GM21529 (cell line): ENCODE results near the gene TMEM214.
A peak's percentile ranks its signal among the peaks of the same experiment; 100 is the strongest.
"Not testable (repeated sequence)": the region's sequence is repeated elsewhere in the genome, so short reads cannot be mapped to it uniquely, and the experiment has no call there.

Experiments
- ATAC-seq: cut with Tn5 transposase; IDR thresholded peaks from one replicate; pipeline ENCODE4 v1.9.1; 2021; ENCODE audit not compliant: unreplicated experiment

TMEM214 gene

DNA sequence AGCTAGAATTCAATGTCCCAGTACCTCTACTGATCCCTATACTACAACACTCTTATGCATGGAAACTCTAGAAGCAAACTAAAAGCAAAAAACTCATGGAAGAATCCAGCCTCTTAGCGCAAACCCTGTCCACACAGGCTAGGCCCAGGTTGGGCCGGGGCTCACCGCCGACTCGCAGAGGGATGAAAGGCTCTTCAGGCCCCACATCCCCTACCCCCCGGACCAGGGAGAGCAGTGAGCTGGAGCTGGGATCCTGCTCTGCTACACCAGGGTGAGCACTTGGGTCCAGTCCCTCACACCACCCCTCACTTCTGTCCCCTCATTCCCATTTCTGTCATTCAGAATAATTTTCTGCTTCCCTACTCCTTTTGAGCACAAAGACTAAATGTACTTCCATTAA is 36.7 kb downstream of the TMEM214 start:
- no peak for ATAC-seq

GRCh38 chr2:27069961-27070618 is 37.3 kb downstream of the TMEM214 start:
- no peak for ATAC-seq

GRCh38 chr2:27070653-27071276 is 38.0 kb downstream of the TMEM214 start:
- no peak for ATAC-seq

GRCh38 chr2:27071277-27071989 is 38.7 kb downstream of the TMEM214 start, which contains the start of gene OST4:
Gene OST4 (minus strand): TSS chr2:27071654.
- ATAC-seq, result peak; percentile 79

DNA sequence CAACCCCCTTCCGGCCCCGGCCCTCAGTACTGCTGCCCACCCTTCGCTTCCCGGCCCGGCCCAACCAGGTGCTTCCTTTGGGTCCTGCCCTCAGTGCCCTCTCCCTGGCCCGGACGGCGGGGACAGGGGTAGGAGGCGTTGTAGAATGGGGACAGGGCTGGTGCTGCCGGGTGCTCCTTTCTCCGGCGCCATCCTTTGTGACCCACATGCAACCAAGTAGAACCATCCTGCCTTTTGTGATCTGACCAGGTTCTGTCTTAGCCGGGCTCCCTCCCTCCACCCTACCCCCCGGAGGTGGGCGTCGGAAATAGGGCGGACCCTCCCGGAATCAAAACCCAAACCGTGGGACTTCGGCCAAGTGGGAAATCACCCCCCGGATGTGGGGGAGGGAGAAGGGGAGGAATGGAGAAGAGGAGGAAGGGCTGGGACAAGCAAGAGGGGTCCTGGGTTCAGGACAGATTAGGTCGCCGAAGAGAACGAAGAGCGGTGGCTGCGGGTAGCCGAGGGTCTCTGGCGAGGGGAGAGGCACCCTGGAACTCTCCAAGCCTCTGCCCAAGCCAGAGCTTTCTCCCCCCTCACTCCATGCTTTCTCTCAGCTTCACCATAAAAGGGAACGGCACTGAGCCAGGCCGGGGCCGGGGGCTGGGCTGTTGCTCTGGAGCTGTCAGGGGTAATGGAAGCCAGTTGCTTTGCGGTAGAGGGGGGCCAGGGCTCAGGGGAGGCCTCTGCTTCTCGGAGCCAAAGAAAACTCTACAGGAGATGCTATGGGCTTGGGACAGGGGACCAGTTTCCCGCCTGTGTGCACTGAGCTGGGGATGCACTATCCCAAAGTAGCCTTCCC is 39.4 kb downstream of the TMEM214 start:
- no peak for ATAC-seq

GRCh38 chr2:27072920-27073319 is 40.2 kb downstream of the TMEM214 start:
- no peak for ATAC-seq

GRCh38 chr2:27073782-27074181 is 41.0 kb downstream of the TMEM214 start:
- ATAC-seq, result no peak

- no peak for ATAC-seq
Measured at GRCh38 chr2:27074738-27075565, 42.2 kb downstream of the TMEM214 start.

DNA sequence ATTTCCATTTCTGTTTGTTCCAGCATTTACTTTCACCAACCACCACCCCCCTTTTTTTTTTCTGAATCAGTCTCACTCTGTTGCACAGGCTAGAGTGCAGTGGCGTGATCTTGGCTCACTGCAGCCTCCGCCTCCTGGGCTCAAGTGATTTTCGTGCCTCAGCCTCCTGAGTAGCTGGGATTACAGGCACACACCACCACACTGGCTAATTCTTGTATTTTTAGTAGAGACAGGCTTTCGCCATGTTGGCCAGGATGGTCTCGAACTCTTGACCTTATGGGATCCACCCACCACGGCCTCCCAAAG is 42.8 kb downstream of the TMEM214 start:
- not testable (repeated sequence) for ATAC-seq

- ATAC-seq, result no peak
Measured at GRCh38 chr2:27076323-27076722, 43.6 kb downstream of the TMEM214 start.

- ATAC-seq, result no peak
Measured at GRCh38 chr2:27077231-27077630, 44.5 kb downstream of the TMEM214 start.

- no peak for ATAC-seq
Measured at GRCh38 chr2:27078267-27079194, 45.8 kb downstream of the TMEM214 start, which contains the start of gene EMILIN1. Gene EMILIN1 (plus strand): TSS chr2:27078615. CDS start chr2:27079066, 451 bp downstream.

DNA sequence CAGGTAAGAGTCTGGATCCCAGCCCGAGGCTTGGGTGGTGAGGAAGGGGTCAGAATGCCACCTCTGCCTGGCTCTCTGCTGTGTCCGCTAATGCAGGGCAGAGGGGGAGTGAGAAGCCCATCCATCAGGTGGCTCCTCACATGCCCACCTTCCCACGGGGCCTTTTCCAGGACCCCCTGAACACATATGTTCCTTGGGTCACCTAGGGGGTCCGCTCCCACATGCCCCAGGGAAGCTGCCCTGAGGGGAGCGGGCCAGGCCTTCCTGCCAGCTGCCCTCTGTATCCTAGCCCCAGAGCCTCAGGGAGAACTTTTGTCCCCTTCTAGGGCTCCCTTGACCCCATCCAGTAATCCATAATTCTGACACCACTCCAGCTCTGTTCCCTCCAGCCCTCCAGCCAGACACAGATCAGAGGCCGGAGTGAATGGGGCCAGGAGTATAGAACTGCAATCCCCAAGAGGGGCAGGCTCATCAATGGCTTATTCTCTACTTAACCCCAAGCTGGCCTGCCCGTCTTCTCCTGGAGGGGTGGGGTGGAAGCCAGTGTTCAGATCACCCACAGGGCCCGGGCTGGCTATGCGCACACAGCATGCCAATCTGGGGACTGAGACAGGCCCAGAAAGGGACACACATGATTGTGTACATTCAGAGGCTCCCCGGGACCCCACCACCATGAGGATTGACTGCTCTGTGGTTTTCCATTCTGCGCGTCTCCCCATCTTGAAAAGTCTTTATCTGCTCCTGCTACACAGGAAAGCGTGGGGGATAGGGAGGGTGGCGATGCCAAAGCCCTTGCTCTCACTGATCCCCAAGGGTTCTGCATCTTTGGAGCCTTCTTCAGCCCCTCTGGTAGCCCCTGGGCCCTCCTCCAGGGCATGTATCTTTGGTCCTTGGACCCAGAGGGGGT is 46.7 kb downstream of the TMEM214 start:
- no peak for ATAC-seq

- no peak for ATAC-seq
Measured at GRCh38 chr2:27080140-27080469, 47.3 kb downstream of the TMEM214 start.

GRCh38 chr2:27080603-27080936 is 47.8 kb downstream of the TMEM214 start:
- no peak for ATAC-seq

- ATAC-seq, result no peak
Measured at GRCh38 chr2:27081984-27082772, 49.4 kb downstream of the TMEM214 start.

- ATAC-seq, result no peak
Measured at GRCh38 chr2:27082773-27083409, 50.1 kb downstream of the TMEM214 start.
